ENCODE measurements around the gene ACVR1. TPM values are rescaled to one million over a fixed set of nuclear protein-coding genes. Genes with fewer than 3 reads are reported as not detected.

Gene ACVR1
- total and polyA plus RNA-seq, 2 donors: 25.1 to 29.7 TPM

- no peaks in the 10 kb centered on the region for H3K4me1 ChIP-seq (ENCODE audit: insufficient read depth)
- H3K36me3 ChIP-seq (ENCODE audit: insufficient read depth): no peaks in the 10 kb centered on the region
- no peak overlapping the region for H3K27ac ChIP-seq (ENCODE audit: low read depth)
- DNase-seq (ENCODE audit: extremely low spot score): no peak
- 91% methylated on average over 2 of the region's 2 CpGs for WGBS
- H3K4me3 ChIP-seq (ENCODE audit: low read depth, low read length): no peak overlapping the region
These were observed 53.1 kb downstream of the ACVR1 start for GRCh38 chr2:157822993-157823392.

GRCh38 chr2:157822533-157822932, 53.6 kb downstream of the ACVR1 start:
- no peak overlapping the region for H3K27ac ChIP-seq (ENCODE audit: low read depth)
- no peaks in the 10 kb centered on the region for H3K36me3 ChIP-seq (ENCODE audit: insufficient read depth)
- no peaks in the 10 kb centered on the region for H3K4me1 ChIP-seq (ENCODE audit: insufficient read depth)
- H3K4me3 ChIP-seq (ENCODE audit: low read depth, low read length): no peak overlapping the region
- no peak for DNase-seq (ENCODE audit: extremely low spot score)
- 93% methylated on average over 4 of the region's 4 CpGs for WGBS

- no peaks in the 10 kb centered on the region for H3K36me3 ChIP-seq (ENCODE audit: insufficient read depth)
- H3K27ac ChIP-seq (ENCODE audit: low read depth): no peak overlapping the region
- no peaks in the 10 kb centered on the region for H3K4me1 ChIP-seq (ENCODE audit: insufficient read depth)
- DNase-seq (ENCODE audit: extremely low spot score): no peak
- 64% methylated on average over 1 of the region's 1 CpG for WGBS
- H3K4me3 ChIP-seq (ENCODE audit: low read depth, low read length): no peak overlapping the region
These were observed 54.5 kb downstream of the ACVR1 start for GRCh38 chr2:157821519-157822131.

GRCh38 chr2:157820193-157820592, 55.9 kb downstream of the ACVR1 start:
- DNase-seq (ENCODE audit: extremely low spot score): no peak
- 62% methylated on average over 3 of the region's 3 CpGs for WGBS
- no peaks in the 10 kb centered on the region for H3K4me1 ChIP-seq (ENCODE audit: insufficient read depth)
- no peak overlapping the region for H3K4me3 ChIP-seq (ENCODE audit: low read depth, low read length)
- peak overlapping the region; percentile 23 for H3K27ac ChIP-seq (ENCODE audit: low read depth)
- H3K36me3 ChIP-seq (ENCODE audit: insufficient read depth): no peaks in the 10 kb centered on the region

- no peaks in the 10 kb centered on the region for H3K4me1 ChIP-seq (ENCODE audit: insufficient read depth)
- no peaks in the 10 kb centered on the region for H3K36me3 ChIP-seq (ENCODE audit: insufficient read depth)
- 64% methylated on average over 5 of the region's 5 CpGs for WGBS
- H3K27ac ChIP-seq (ENCODE audit: low read depth): no peak overlapping the region
- no peak for DNase-seq (ENCODE audit: extremely low spot score)
- no peak overlapping the region for H3K4me3 ChIP-seq (ENCODE audit: low read depth, low read length)
These were observed 56.4 kb downstream of the ACVR1 start for GRCh38 chr2:157819761-157820160.

DNA sequence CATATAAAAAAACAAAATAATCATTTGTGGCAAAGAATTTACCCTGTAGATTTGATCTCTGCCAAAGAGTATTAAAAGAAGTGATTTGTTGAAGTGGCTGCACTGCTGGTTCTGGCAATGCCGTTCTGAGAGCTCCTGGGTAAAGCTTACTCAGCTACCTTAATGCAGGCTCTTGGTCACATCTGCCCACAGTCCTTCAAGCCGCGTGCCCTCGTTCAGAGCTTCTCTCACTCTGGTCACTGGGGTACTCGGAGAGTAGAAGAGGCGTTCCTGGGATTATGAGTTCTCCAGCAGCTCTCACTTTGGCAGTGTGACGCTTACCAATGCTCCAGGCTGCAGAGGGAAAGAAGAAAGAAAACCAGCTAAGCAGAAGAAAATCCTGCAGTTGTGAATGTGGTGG, 57.9 kb downstream of the ACVR1 start:
- H3K4me3 ChIP-seq (ENCODE audit: low read depth, low read length): no peak overlapping the region
- H3K4me1 ChIP-seq (ENCODE audit: insufficient read depth): no peaks in the 10 kb centered on the region
- H3K27ac ChIP-seq (ENCODE audit: low read depth): no peak overlapping the region
- WGBS: 96% methylated on average over 7 of the region's 7 CpGs
- DNase-seq (ENCODE audit: extremely low spot score): no peak
- H3K36me3 ChIP-seq (ENCODE audit: insufficient read depth): no peaks in the 10 kb centered on the region

- Histone ChIP-seq H3K4me3 (ENCODE audit: low read depth, low read length) (no peak overlapping the region), H3K27ac (ENCODE audit: low read depth) (no peak overlapping the region), H3K36me3 (ENCODE audit: insufficient read depth) (no peaks in the 10 kb centered on the region), H3K4me1 (ENCODE audit: insufficient read depth) (no peaks in the 10 kb centered on the region)
- 99% methylated on average over 1 of the region's 1 CpG for WGBS
- no peak for DNase-seq (ENCODE audit: extremely low spot score)
These were observed 60.7 kb downstream of the ACVR1 start for GRCh38 chr2:157815421-157815820.

GRCh38 chr2:157813467-157813866, 62.7 kb downstream of the ACVR1 start:
- Histone ChIP-seq H3K36me3 (ENCODE audit: insufficient read depth) (no peaks in the 10 kb centered on the region), H3K27ac (ENCODE audit: low read depth) (no peak overlapping the region), H3K4me3 (ENCODE audit: low read depth, low read length) (no peak overlapping the region), H3K4me1 (ENCODE audit: insufficient read depth) (no peaks in the 10 kb centered on the region)
- 97% methylated on average over 2 of the region's 2 CpGs for WGBS
- DNase-seq (ENCODE audit: extremely low spot score): no peak

DNA sequence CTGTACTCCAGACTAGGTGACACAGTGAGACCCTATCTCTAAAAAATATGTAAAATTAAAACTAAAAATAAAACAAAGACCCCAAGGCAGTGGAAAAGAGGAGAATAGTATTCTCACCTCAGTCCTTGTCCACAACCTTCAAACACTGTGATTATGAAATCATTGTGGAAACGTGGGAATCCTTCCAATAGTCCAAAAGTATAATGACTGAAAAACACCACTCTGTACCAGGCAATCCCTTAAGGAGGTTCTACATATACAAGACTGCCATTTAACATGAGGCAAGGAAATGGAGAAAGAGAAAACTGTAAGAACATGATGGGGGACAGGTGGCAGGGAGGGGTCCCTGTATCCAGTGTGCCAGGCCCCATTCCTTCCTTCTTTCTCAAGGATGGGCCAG, 66.1 kb downstream of the ACVR1 start:
- H3K4me1 ChIP-seq (ENCODE audit: insufficient read depth): no peaks in the 10 kb centered on the region
- no peak for DNase-seq (ENCODE audit: extremely low spot score)
- H3K4me3 ChIP-seq (ENCODE audit: low read depth, low read length): no peak overlapping the region
- H3K27ac ChIP-seq (ENCODE audit: low read depth): no peak overlapping the region
- no peaks in the 10 kb centered on the region for H3K36me3 ChIP-seq (ENCODE audit: insufficient read depth)
- WGBS: 57% methylated on average over 1 of the region's 1 CpG

GRCh38 chr2:157809212-157809611, 66.9 kb downstream of the ACVR1 start:
- Histone ChIP-seq H3K27ac (ENCODE audit: low read depth) (no peak overlapping the region), H3K36me3 (ENCODE audit: insufficient read depth) (no peaks in the 10 kb centered on the region), H3K4me1 (ENCODE audit: insufficient read depth) (no peaks in the 10 kb centered on the region), H3K4me3 (ENCODE audit: low read depth, low read length) (no peak overlapping the region)
- DNase-seq (ENCODE audit: extremely low spot score): no peak
- WGBS: 72% methylated on average over 4 of the region's 4 CpGs

GRCh38 chr2:157808421-157808820, 67.7 kb downstream of the ACVR1 start:
- Histone ChIP-seq H3K4me3 (ENCODE audit: low read depth, low read length) (no peak overlapping the region), H3K36me3 (ENCODE audit: insufficient read depth) (no peaks in the 10 kb centered on the region), H3K4me1 (ENCODE audit: insufficient read depth) (no peaks in the 10 kb centered on the region), H3K27ac (ENCODE audit: low read depth) (no peak overlapping the region)
- WGBS: 82% methylated on average over 3 of the region's 3 CpGs
- no peak for DNase-seq (ENCODE audit: extremely low spot score)

GRCh38 chr2:157806426-157807077, 69.6 kb downstream of the ACVR1 start:
- no peak for DNase-seq (ENCODE audit: extremely low spot score)
- Histone ChIP-seq H3K27ac (ENCODE audit: low read depth) (no peak overlapping the region), H3K36me3 (ENCODE audit: insufficient read depth) (no peaks in the 10 kb centered on the region), H3K4me1 (ENCODE audit: insufficient read depth) (no peaks in the 10 kb centered on the region), H3K4me3 (ENCODE audit: low read depth, low read length) (no peak overlapping the region)
- 68% methylated on average over 7 of the region's 7 CpGs for WGBS

- Histone ChIP-seq H3K36me3 (ENCODE audit: insufficient read depth) (no peaks in the 10 kb centered on the region), H3K27ac (ENCODE audit: low read depth) (no peak overlapping the region), H3K4me1 (ENCODE audit: insufficient read depth) (no peaks in the 10 kb centered on the region), H3K4me3 (ENCODE audit: low read depth, low read length) (no peak overlapping the region)
- DNase-seq (ENCODE audit: extremely low spot score): no peak
- over 99% methylated on average over 3 of the region's 3 CpGs for WGBS
These were observed 70.6 kb downstream of the ACVR1 start for GRCh38 chr2:157805519-157805918.

DNA sequence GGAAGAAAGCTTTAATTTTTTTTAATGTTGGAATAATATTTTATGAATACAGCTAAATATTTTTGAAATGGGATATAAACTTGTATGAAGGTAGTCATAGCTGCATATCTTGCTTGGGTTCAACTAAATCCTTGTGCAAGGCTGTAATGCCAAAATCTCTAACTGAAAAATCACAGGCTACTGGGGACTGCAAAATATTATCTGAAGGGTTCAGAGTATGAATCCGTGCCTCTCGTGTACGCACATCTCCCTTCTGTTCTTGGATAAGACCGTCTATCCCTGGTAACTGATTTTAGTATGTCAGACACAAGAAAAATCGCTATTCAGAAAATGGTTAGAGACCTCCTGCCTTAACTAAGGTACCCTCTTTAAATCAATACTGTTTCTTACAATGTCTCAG, 71.8 kb downstream of the ACVR1 start:
- no peak overlapping the region for H3K4me3 ChIP-seq (ENCODE audit: low read depth, low read length)
- WGBS: 87% methylated on average over 5 of the region's 5 CpGs
- H3K4me1 ChIP-seq (ENCODE audit: insufficient read depth): no peaks in the 10 kb centered on the region
- H3K27ac ChIP-seq (ENCODE audit: low read depth): no peak overlapping the region
- no peak for DNase-seq (ENCODE audit: extremely low spot score)
- no peaks in the 10 kb centered on the region for H3K36me3 ChIP-seq (ENCODE audit: insufficient read depth)

Data from urinary bladder (tissue), 4 donors.